Neural progenitor cell (in vitro differentiated cells): ENCODE results near the gene ANXA11. TPM values are rescaled to one million over a fixed set of nuclear protein-coding genes. Genes with fewer than 3 reads are reported as not detected.
A peak's percentile ranks its signal among the peaks of the same experiment; 100 is the strongest.
"Not testable (repeated sequence)": the region's sequence is repeated elsewhere in the genome, so short reads cannot be mapped to it uniquely, and the experiment has no call there.

Experiments
- DNase-seq: peaks from one replicate; pipeline ENCODE4 v3.0.0-alpha.2; 2016; ENCODE audit warnings: low spot score
- H2AFZ ChIP-seq: fragments of 200-600 bp; sonication (generic); replicated peaks from 2 replicates; pipeline ENCODE4 v1.6.1; 2016; ENCODE audit warnings: antibody characterized with exemption
- H3F3A ChIP-seq: fragments of 200-600 bp; sonication (generic); 2 replicates; pipeline ENCODE4 v1.6.1; 2016; ENCODE audit warnings: antibody characterized with exemption, low read depth
- H3K27ac ChIP-seq: fragments of 200-600 bp; sonication (generic); 2 replicates; pipeline ENCODE4 v1.5.1; 2016; ENCODE audit warnings: mild to moderate bottlenecking
- H3K27me3 ChIP-seq: fragments of 200-600 bp; sonication (generic); 2 replicates; pipeline ENCODE4 v1.6.1; 2016; ENCODE audit warnings: mild to moderate bottlenecking, moderate library complexity
- H3K36me3 ChIP-seq: fragments of 200-600 bp; sonication (generic); 2 replicates; pipeline ENCODE4 v1.5.1; 2016
- H3K4me1 ChIP-seq: fragments of 200-600 bp; sonication (generic); 2 replicates; pipeline ENCODE4 v1.6.1; 2016; ENCODE audit warnings: mixed run types
- H3K4me2 ChIP-seq: fragments of 200-600 bp; sonication (generic); 2 replicates; pipeline ENCODE4 v1.6.1; 2016
- H3K4me3 ChIP-seq: fragments of 200-600 bp; sonication (generic); 2 replicates; pipeline ENCODE4 v1.5.1; 2016
- H3K79me2 ChIP-seq: fragments of 200-600 bp; sonication (generic); 2 replicates; pipeline ENCODE4 v1.6.1; 2016; ENCODE audit warnings: low read depth
- H3K9ac ChIP-seq: fragments of 200-600 bp; sonication (generic); 2 replicates; pipeline ENCODE4 v1.6.1; 2016
- H3K9me3 ChIP-seq: fragments of 200-600 bp; sonication (generic); 2 replicates; pipeline ENCODE4 v1.5.1; 2016; ENCODE audit warnings: low read depth
- H4K20me1 ChIP-seq: fragments of 200-600 bp; sonication (generic); 2 replicates; pipeline ENCODE4 v1.6.1; 2016; ENCODE audit warnings: low read depth
- H3K27ac Mint-ChIP-seq: 3 replicates; pipeline ENCODE4 v1.8.0; 2021; ENCODE audit warnings: mixed read lengths
- H3K27me3 Mint-ChIP-seq: 2 replicates; pipeline ENCODE4 v1.8.0; 2022; ENCODE audit warnings: low read depth, mild to moderate bottlenecking, inconsistent platforms, moderate library complexity, mixed read lengths; ENCODE audit not compliant: insufficient read depth
- H3K36me3 Mint-ChIP-seq: 3 replicates; pipeline ENCODE4 v1.8.0; 2021; ENCODE audit warnings: mixed read lengths
- H3K4me1 Mint-ChIP-seq: 3 replicates; pipeline ENCODE4 v1.8.0; 2021; ENCODE audit warnings: mixed read lengths
- H3K4me3 Mint-ChIP-seq: 3 replicates; pipeline ENCODE4 v1.8.0; 2021; ENCODE audit warnings: mild to moderate bottlenecking, moderate library complexity, mixed read lengths
- H3K9me3 Mint-ChIP-seq: 3 replicates; pipeline ENCODE4 v1.8.0; 2020; ENCODE audit warnings: mixed read lengths
- CTCF ChIP-seq: fragments of 200-600 bp; sonication (generic); IDR thresholded peaks from 2 replicates; pipeline ENCODE4 v1.5.1; 2017; ENCODE audit warnings: antibody characterized with exemption, mild to moderate bottlenecking
- EZH2 ChIP-seq: fragments of 200-600 bp; sonication (generic); IDR thresholded peaks from 2 replicates; pipeline ENCODE4 v1.6.1; 2017; ENCODE audit warnings: antibody characterized with exemption, mild to moderate bottlenecking, moderate library complexity
- EZH2phosphoT487 ChIP-seq: fragments of 200-600 bp; sonication (generic); IDR thresholded peaks from 2 replicates; pipeline ENCODE4 v1.6.1; 2017; ENCODE audit warnings: antibody characterized with exemption
- total RNA-seq: library from RNA; depleted of rRNA; stranded (reverse); fragments of >200 nt; gene quantifications from 2 replicates; pipeline ENCODE4 v1.2.3, GENCODE V29; 2015; ENCODE audit warnings: low replicate concordance

The ANXA11 gene
- total RNA-seq, 1 donor from 2014 or later = 2.7 TPM

GRCh38 chr10:80137031-80137862, 68.1 kb downstream of the ANXA11 start:
- peaks cover 9% of the 10 kb centered on the region for H3K27me3 Mint-ChIP-seq
- TF ChIP-seq CTCF = no peak
- TF ChIP-seq EZH2 = no peak
- TF ChIP-seq EZH2phosphoT487 = no peak
- Histone ChIP-seq H3K36me3 (no peaks in the 10 kb centered on the region), H3K27ac (no peak overlapping the region), H3K4me3 (no peak overlapping the region), H3K27me3 (peaks cover 23% of the 10 kb centered on the region), H3K4me2 (no peak overlapping the region), H3K9me3 (no peaks in the 10 kb centered on the region), H3K4me1 (peaks cover 10% of the 10 kb centered on the region), H3F3A (no peaks in the 10 kb centered on the region), H4K20me1 (no peaks in the 10 kb centered on the region), H3K9ac (no peak overlapping the region), H3K79me2 (no peaks in the 10 kb centered on the region), H2AFZ (peak overlapping the region; percentile 72)
- H3K9me3 Mint-ChIP-seq = no peaks in the 10 kb centered on the region
- peaks cover 17% of the 10 kb centered on the region for H3K4me1 Mint-ChIP-seq
- H3K36me3 Mint-ChIP-seq = no peaks in the 10 kb centered on the region
- H3K27ac Mint-ChIP-seq = peak overlapping the region; percentile 69
- DNase-seq = peak; percentile 11
- no peak overlapping the region for H3K4me3 Mint-ChIP-seq

GRCh38 chr10:80136134-80136571, 69.2 kb downstream of the ANXA11 start:
- H3K27ac ChIP-seq = no peak overlapping the region
- no peak overlapping the region for H3K4me3 ChIP-seq
- Mint-ChIP-seq H3K36me3 (no peaks in the 10 kb centered on the region), H3K27me3 (peaks cover 15% of the 10 kb centered on the region), H3K4me3 (no peak overlapping the region), H3K27ac (no peak overlapping the region), H3K4me1 (peaks cover 25% of the 10 kb centered on the region), H3K9me3 (no peaks in the 10 kb centered on the region)
- TF ChIP-seq EZH2 (no peak), CTCF (no peak), EZH2phosphoT487 (no peak)
- H3K79me2 ChIP-seq = no peaks in the 10 kb centered on the region
- no peak overlapping the region for H3K4me2 ChIP-seq
- H4K20me1 ChIP-seq = no peaks in the 10 kb centered on the region
- H3K9ac ChIP-seq = no peak overlapping the region
- no peaks in the 10 kb centered on the region for H3K9me3 ChIP-seq
- peaks cover 7% of the 10 kb centered on the region for H3F3A ChIP-seq
- H3K36me3 ChIP-seq = no peaks in the 10 kb centered on the region
- peaks cover 10% of the 10 kb centered on the region for H3K4me1 ChIP-seq
- H2AFZ ChIP-seq = no peak overlapping the region
- peaks cover 34% of the 10 kb centered on the region for H3K27me3 ChIP-seq
- no peak for DNase-seq

- not testable (repeated sequence) for H3K4me2 ChIP-seq, H3K79me2 ChIP-seq, H3F3A ChIP-seq, H3K27ac Mint-ChIP-seq, H3K9me3 ChIP-seq, DNase-seq, H3K4me3 ChIP-seq, H3K9me3 Mint-ChIP-seq, H3K36me3 ChIP-seq, H4K20me1 ChIP-seq, H3K9ac ChIP-seq, H3K27ac ChIP-seq, H3K36me3 Mint-ChIP-seq, H2AFZ ChIP-seq
- H3K27me3 ChIP-seq = peaks cover 35% of the 10 kb centered on the region
- Mint-ChIP-seq H3K4me3 (peak overlapping the region; percentile 81), H3K27me3 (peaks cover 15% of the 10 kb centered on the region), H3K4me1 (peaks cover 25% of the 10 kb centered on the region)
- H3K4me1 ChIP-seq = peaks cover 10% of the 10 kb centered on the region
Observed at GRCh38 chr10:80133687-80134086, 71.7 kb downstream of the ANXA11 start.

GRCh38 chr10:80133206-80133605, 72.1 kb downstream of the ANXA11 start:
- Histone ChIP-seq H3K79me2 (no peaks in the 10 kb centered on the region), H3K36me3 (no peaks in the 10 kb centered on the region), H2AFZ (peak overlapping the region; percentile 96), H3K27ac (no peak overlapping the region), H3K4me1 (peaks cover 10% of the 10 kb centered on the region), H3K4me3 (peak overlapping the region; percentile 70), H3K27me3 (peaks cover 35% of the 10 kb centered on the region), H3K4me2 (peak overlapping the region; percentile 92), H4K20me1 (no peaks in the 10 kb centered on the region), H3K9ac (no peak overlapping the region), H3F3A (peaks cover 7% of the 10 kb centered on the region), H3K9me3 (no peaks in the 10 kb centered on the region)
- TF ChIP-seq CTCF (no peak), EZH2 (no peak)
- peaks cover 15% of the 10 kb centered on the region for H3K27me3 Mint-ChIP-seq
- H3K36me3 Mint-ChIP-seq = no peaks in the 10 kb centered on the region
- H3K4me1 Mint-ChIP-seq = peaks cover 23% of the 10 kb centered on the region
- peak overlapping the region; percentile 81 for H3K4me3 Mint-ChIP-seq
- H3K9me3 Mint-ChIP-seq = no peaks in the 10 kb centered on the region
- no peak for DNase-seq
- no peak overlapping the region for H3K27ac Mint-ChIP-seq
